ENCODE results near the gene ERMP1.

ERMP1 gene

GRCh38 chr9:5866685-5867084, 33.8 kb upstream of the ERMP1 start:
- no peak for TF ChIP-seq CTCF (IDR thresholded peaks at IDR 0.05; ENCODE audit: borderline replicate concordance, insufficient read depth, low read depth, low read length)
- no peak overlapping the region for H3K4me3 ChIP-seq (ENCODE audit: low read depth, low read length)

GRCh38 chr9:5866272-5866671, 33.4 kb upstream of the ERMP1 start:
- no peak overlapping the region for H3K4me3 ChIP-seq (ENCODE audit: low read depth, low read length)
- no peak for TF ChIP-seq CTCF (IDR thresholded peaks at IDR 0.05; ENCODE audit: borderline replicate concordance, insufficient read depth, low read depth, low read length)

- no peak overlapping the region for H3K4me3 ChIP-seq (ENCODE audit: low read depth, low read length)
- no peak for TF ChIP-seq CTCF (IDR thresholded peaks at IDR 0.05; ENCODE audit: borderline replicate concordance, insufficient read depth, low read depth, low read length)
Measured at GRCh38 chr9:5864446-5864845, 31.5 kb upstream of the ERMP1 start.

GRCh38 chr9:5863092-5863746, 30.3 kb upstream of the ERMP1 start:
- no peak overlapping the region for H3K4me3 ChIP-seq (ENCODE audit: low read depth, low read length)
- no peak for TF ChIP-seq CTCF (IDR thresholded peaks at IDR 0.05; ENCODE audit: borderline replicate concordance, insufficient read depth, low read depth, low read length)

- TF ChIP-seq CTCF (IDR thresholded peaks at IDR 0.05; ENCODE audit: borderline replicate concordance, insufficient read depth, low read depth, low read length), result no peak
Measured at GRCh38 chr9:5858833-5859232, 25.9 kb upstream of the ERMP1 start.

GRCh38 chr9:5857928-5858327, 25.0 kb upstream of the ERMP1 start:
- no peak overlapping the region for H3K4me3 ChIP-seq (ENCODE audit: low read depth, low read length)
- no peak for TF ChIP-seq CTCF (IDR thresholded peaks at IDR 0.05; ENCODE audit: borderline replicate concordance, insufficient read depth, low read depth, low read length)

More at GRCh38 chr9:5858833-5859232, 25.9 kb upstream of the ERMP1 start:
- no peak overlapping the region for H3K4me3 ChIP-seq (ENCODE audit: low read depth, low read length)

- TF ChIP-seq CTCF (IDR thresholded peaks at IDR 0.05; ENCODE audit: borderline replicate concordance, insufficient read depth, low read depth, low read length), result no peak
- no peak overlapping the region for H3K4me3 ChIP-seq (ENCODE audit: low read depth, low read length)
Measured at GRCh38 chr9:5854063-5854790, 21.3 kb upstream of the ERMP1 start.
